ENCODE data around the gene METTL25. TPM values are rescaled to one million over a fixed set of nuclear protein-coding genes. Genes with fewer than 3 reads are reported as not detected.

Gene METTL25
- total RNA-seq, 1 experiment from 2014 or later: 11.6 TPM

DNA sequence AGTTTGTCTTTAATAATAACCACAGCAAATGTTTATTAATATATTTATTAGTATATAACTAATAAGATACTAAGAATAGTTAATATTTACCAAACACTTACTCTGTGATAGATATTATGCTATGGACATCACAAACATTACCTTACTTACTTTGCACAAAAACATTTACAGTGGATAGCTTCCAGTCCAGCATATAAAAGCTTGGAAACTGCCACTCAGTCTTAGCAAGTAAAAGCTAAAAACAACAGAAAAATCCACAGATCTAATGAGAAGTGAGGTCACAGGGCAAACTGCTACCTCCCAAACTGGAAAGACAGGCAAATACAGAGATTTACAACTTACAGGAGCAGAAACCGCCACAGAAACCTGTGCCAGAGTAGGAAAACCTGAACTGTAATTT is 99.8 kb downstream of the METTL25 start:
- H2BK12ac ChIP-seq (ENCODE audit: insufficient read length, low read depth, low read length): no peak overlapping the region
- Mint-ChIP-seq H3K4me3 (no peak overlapping the region), H3K27me3 (ENCODE audit: low read depth) (no peaks in the 10 kb centered on the region), H3K4me1 (no peaks in the 10 kb centered on the region), H3K36me3 (ENCODE audit: insufficient read depth in 1 of 3, low read depth in 3 of 3) (no peaks in the 10 kb centered on the region), H3K27ac (no peak overlapping the region), H3K9me3 (no peaks in the 10 kb centered on the region)
- H3K79me2 ChIP-seq (ENCODE audit: insufficient read depth, low read length): no peaks in the 10 kb centered on the region
- H2AFZ ChIP-seq (ENCODE audit: low read length): no peak overlapping the region
- no peaks in the 10 kb centered on the region for H3K23me2 ChIP-seq (ENCODE audit: insufficient read length, low read depth, low read length, poor library complexity, severe bottlenecking)
- H2BK20ac ChIP-seq (ENCODE audit: low read depth, low read length, poor library complexity, severe bottlenecking): no peak overlapping the region
- DNase-seq: no peak
- no peak overlapping the region for H4K91ac ChIP-seq (ENCODE audit: insufficient read length, low read depth, low read length)
- no peak overlapping the region for H3K14ac ChIP-seq (ENCODE audit: insufficient read depth, low read length)
- no peak overlapping the region for H2BK120ac ChIP-seq (ENCODE audit: low read depth, low read length, poor library complexity, severe bottlenecking)
- H3T11ph ChIP-seq (ENCODE audit: low read length): no peak overlapping the region
- no peaks in the 10 kb centered on the region for H4K20me1 ChIP-seq (ENCODE audit: control insufficient read depth, insufficient read depth, insufficient read length)
- H3K9ac ChIP-seq (ENCODE audit: extremely low read depth, insufficient read length, low read length): no peak overlapping the region
- H2BK5ac ChIP-seq (ENCODE audit: insufficient read length, low read length): no peak overlapping the region
- no peaks in the 10 kb centered on the region for H3K79me1 ChIP-seq (ENCODE audit: insufficient read depth, low read depth, low read length, poor library complexity, severe bottlenecking)
- no peak overlapping the region for H3K56ac ChIP-seq (ENCODE audit: insufficient read length, low read depth, low read length)
- no CpG with 5 or more reads among the region's 1 CpG for WGBS (ENCODE audit: extremely low coverage, insufficient read length, low lambda C conversion rate)
- no peak overlapping the region for H3K4ac ChIP-seq (ENCODE audit: low read depth, low read length)
- H3K23ac ChIP-seq (ENCODE audit: insufficient read length, low read depth, low read length): no peak overlapping the region
- H3K27ac ChIP-seq (ENCODE audit: insufficient read length, low read depth, low read length): no peak overlapping the region
- H3K27me3 ChIP-seq (ENCODE audit: insufficient read depth, low read length): no peaks in the 10 kb centered on the region
- no peaks in the 10 kb centered on the region for H3K4me1 ChIP-seq (ENCODE audit: insufficient read depth, low read length)
- no peak overlapping the region for H2AK5ac ChIP-seq (ENCODE audit: insufficient read length, low read length)
- H3K4me2 ChIP-seq (ENCODE audit: insufficient read depth, insufficient read length, low read length): no peak overlapping the region
- no peak overlapping the region for H2BK15ac ChIP-seq (ENCODE audit: low read depth, low read length)
- no peak overlapping the region for H4K8ac ChIP-seq (replicated peaks; ENCODE audit: insufficient read length, low read depth, low read length)
- no peaks in the 10 kb centered on the region for H3K9me3 ChIP-seq (ENCODE audit: control insufficient read depth, low read depth, low read length)
- TF ChIP-seq, protein P1, sequence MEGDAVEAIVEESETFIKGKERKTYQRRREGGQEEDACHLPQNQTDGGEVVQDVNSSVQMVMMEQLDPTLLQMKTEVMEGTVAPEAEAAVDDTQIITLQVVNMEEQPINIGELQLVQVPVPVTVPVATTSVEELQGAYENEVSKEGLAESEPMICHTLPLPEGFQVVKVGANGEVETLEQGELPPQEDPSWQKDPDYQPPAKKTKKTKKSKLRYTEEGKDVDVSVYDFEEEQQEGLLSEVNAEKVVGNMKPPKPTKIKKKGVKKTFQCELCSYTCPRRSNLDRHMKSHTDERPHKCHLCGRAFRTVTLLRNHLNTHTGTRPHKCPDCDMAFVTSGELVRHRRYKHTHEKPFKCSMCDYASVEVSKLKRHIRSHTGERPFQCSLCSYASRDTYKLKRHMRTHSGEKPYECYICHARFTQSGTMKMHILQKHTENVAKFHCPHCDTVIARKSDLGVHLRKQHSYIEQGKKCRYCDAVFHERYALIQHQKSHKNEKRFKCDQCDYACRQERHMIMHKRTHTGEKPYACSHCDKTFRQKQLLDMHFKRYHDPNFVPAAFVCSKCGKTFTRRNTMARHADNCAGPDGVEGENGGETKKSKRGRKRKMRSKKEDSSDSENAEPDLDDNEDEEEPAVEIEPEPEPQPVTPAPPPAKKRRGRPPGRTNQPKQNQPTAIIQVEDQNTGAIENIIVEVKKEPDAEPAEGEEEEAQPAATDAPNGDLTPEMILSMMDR (conservative IDR thresholded peaks at IDR 0.05): no peak
- H3K18ac ChIP-seq (ENCODE audit: insufficient read length, low read depth, low read length): no peak overlapping the region
- H4K5ac ChIP-seq (ENCODE audit: insufficient read length, low read depth, low read length): no peak overlapping the region
